HepG2 (cell line): ENCODE results near the gene SRGAP2B. TPM values are rescaled to one million over a fixed set of nuclear protein-coding genes. Genes with fewer than 3 reads are reported as not detected.
"Not testable (repeated sequence)": the region's sequence is repeated elsewhere in the genome, so short reads cannot be mapped to it uniquely, and the experiment has no call there.

Source experiments
- ATAC-seq: fragments of 200-7000 bp; cut with Tn5 transposase; 3 replicates; pipeline ENCODE4 v1.9.1; 2020; ENCODE audit warnings: mild to moderate bottlenecking, moderate library complexity
- BruUV-seq: library from RNA; stranded (reverse); fragments of 400-500 nt; replicated peaks from 2 replicates; lab custom pipeline; 2021; lab: Mats Ljungman, UMichigan
- CTCF ChIA-PET: fragments of 300-600 bp; formaldehyde crosslinking; extraction: SDS; loops from one replicate; lab custom pipeline; 2021; ENCODE audit warnings: low total read pairs, inconsistent platforms, low intra/inter-chr PET ratio; lab: Yijun Ruan, JAX
- POLR2A ChIA-PET: fragments of 350-600 bp; sonication (Branson Sonifier 250); formaldehyde crosslinking; loops from one replicate; lab custom pipeline; 2020; ENCODE audit warnings: antibody characterized with exemption, inconsistent platforms; lab: Yijun Ruan, JAX
- DNase-seq: peaks from one replicate; pipeline ENCODE4 v3.0.0-alpha.2; 2015; ENCODE audit warnings: low spot score
- FAIRE-seq: peaks from 3 replicates; lab custom pipeline; 2011; peaks lifted over from hg19 to GRCh38; lab: Jason Lieb, UNC
- H2AFZ ChIP-seq: one replicate; pipeline ENCODE4 v1.6.1; 2011; ENCODE audit warnings: low read length, inconsistent platforms
- H3K27ac ChIP-seq: fragments of 300-600 bp; 3 replicates; pipeline ENCODE4 v1.8.0; 2011; ENCODE audit warnings: mixed run types, mild to moderate bottlenecking, mixed read lengths, low read length, inconsistent platforms; ENCODE audit not compliant: insufficient read depth; ENCODE audit errors: extremely low read length
- H3K27me3 ChIP-seq, 2 experiments: fragments of 200-600 bp in 1 of 2; 2 replicates in 1 of 2; 3 replicates in 1 of 2; pipeline versions ENCODE4 v1.6.0 to v1.8.0; 2011; ENCODE audit warnings: low read length in 2 of 2, mild to moderate bottlenecking in 2 of 2, moderate library complexity in 2 of 2, inconsistent platforms in 1 of 2; ENCODE audit not compliant: insufficient read depth in 2 of 2, control insufficient read depth in 1 of 2
- H3K36me3 ChIP-seq, 2 experiments: fragments of 200-600 bp in 1 of 2; replicated peaks in 1 of 2; 2 replicates in 1 of 2; 3 replicates in 1 of 2; pipeline versions ENCODE4 v1.5.1 to v1.8.0; 2011; ENCODE audit warnings: low read length in 2 of 2, inconsistent platforms in 1 of 2; ENCODE audit not compliant: insufficient read depth in 2 of 2, control insufficient read depth in 1 of 2
- H3K4me1 ChIP-seq: 2 replicates; pipeline ENCODE4 v1.5.1; 2012; ENCODE audit warnings: low read length, inconsistent platforms; ENCODE audit not compliant: insufficient read depth
- H3K4me2 ChIP-seq: 2 replicates; pipeline ENCODE4 v1.6.0; 2011; ENCODE audit warnings: low read depth, low read length, inconsistent platforms
- H3K4me3 ChIP-seq, 3 experiments: fragments of 200-600 bp in 1 of 3; sonication (generic), shearing (Covaris generic) in 1 of 3; replicated peaks in 1 of 3; 2 replicates each; pipeline ENCODE4 v1.5.1; 2011 to 2016; ENCODE audit warnings: low read length in 3 of 3, inconsistent platforms in 2 of 3, low read depth in 2 of 3, mild to moderate bottlenecking in 2 of 3, control low read depth in 1 of 3, mixed read lengths in 1 of 3; ENCODE audit not compliant: insufficient read depth in 1 of 3
- H3K79me2 ChIP-seq: one replicate; pipeline ENCODE4 v1.6.1; 2011; ENCODE audit warnings: low read length, inconsistent platforms; ENCODE audit not compliant: insufficient read depth
- H3K9ac ChIP-seq: 2 replicates; pipeline ENCODE4 v1.6.0; 2011; ENCODE audit warnings: mild to moderate bottlenecking, low read depth, low read length, inconsistent platforms; ENCODE audit not compliant: insufficient read depth
- H3K9me3 ChIP-seq: 2 replicates; pipeline ENCODE4 v1.5.1; 2012; ENCODE audit warnings: mild to moderate bottlenecking, low read length
- H4K20me1 ChIP-seq: 2 replicates; pipeline ENCODE4 v1.6.0; 2011; ENCODE audit warnings: inconsistent platforms, mild to moderate bottlenecking, low read length, moderate library complexity; ENCODE audit not compliant: insufficient read depth
- YY1 ChIP-seq: IDR thresholded peaks from 2 replicates; pipeline ENCODE4 v1.6.1; 2011; ENCODE audit warnings: low read length, low read depth, moderate library complexity, mild to moderate bottlenecking; ENCODE audit not compliant: insufficient read depth, insufficient replicate concordance
- WGBS: methylation state at CpG from one replicate; pipeline ENCODE4 v1.1.6; 2017; ENCODE audit warnings: low lambda C conversion rate; 5-methylcytosine and 5-hydroxymethylcytosine counted together
- in situ Hi-C: cut with HindIII; loops from 2 replicates; pipeline ENCODE4 v1.10.0; 2017; ENCODE audit warnings: low pct_unique_long_range_greater_than_20kb; ENCODE audit not compliant: extremely low pct_ligation_motif_present
- intact Hi-C: fragments of 100-400 bp; cut with micrococcal nuclease; formaldehyde crosslinking; loops from one replicate; pipeline ENCODE4 v1.10.0; 2022; ENCODE audit not compliant: unreplicated experiment
- polyA plus RNA-seq, 8 experiments: library from polyadenylated mRNA; depleted of rRNA in 3 of 8; stranded (reverse) in 7 of 8; unstranded in 1 of 8; fragments of >200 nt; fragmentation: Illumina TruSeq in 4 of 8; extraction: Trizol in 4 of 8; gene quantifications; 2 replicates each; pipeline versions ENCODE4 v1.2.1 to v1.2.3, GENCODE V29; 2011 to 2016; ENCODE audit warnings: low read depth in 4 of 8, missing spikeins in 1 of 8, mixed read lengths in 1 of 8; ENCODE audit not compliant: insufficient read depth in 1 of 8
- small RNA-seq, 3 experiments: library from RNA; depleted of rRNA; stranded (forward); fragments of <200 nt; gene quantifications; one replicate each; pipeline ENCODE3, GENCODE V24; 2012; ENCODE audit warnings: low read depth in 2 of 3, low replicate concordance in 1 of 3; ENCODE audit not compliant: insufficient read length in 3 of 3, insufficient read depth in 2 of 3
- total RNA-seq, 5 experiments: library from RNA; depleted of rRNA; stranded (reverse); fragments of >200 nt; fragmentation: Illumina TruSeq; extraction: Trizol; gene quantifications; 2 replicates each; pipeline ENCODE4 v1.2.3, GENCODE V29; 2016; ENCODE audit warnings: low read depth in 1 of 5

SRGAP2B gene
- total and polyA plus RNA-seq, 2 of the 13 experiments (the other 11 are each of a cell fraction or from before 2014, with no cell fraction given): 9.2 to 16.1 TPM

GRCh38 chr1:144883022-144883421, 212.1 kb downstream of the SRGAP2B start:
- H4K20me1 ChIP-seq, H3K9me3 ChIP-seq, BruUV-seq, H3K36me3 ChIP-seq, ATAC-seq, H3K4me1 ChIP-seq, H3K27ac ChIP-seq, CTCF ChIA-PET, H3K27me3 ChIP-seq, H2AFZ ChIP-seq, DNase-seq, intact Hi-C loops, in situ Hi-C loops, FAIRE-seq, H3K79me2 ChIP-seq, POLR2A ChIA-PET, H3K9ac ChIP-seq: not testable (repeated sequence)
- Histone ChIP-seq H3K4me2 (peak overlapping the region; percentile 12; the same call in 1 of the 2 replicates), H3K4me3 (peak overlapping the region; percentile 50 to 63 (median 61); a peak in 4 of 6 replicates)
- peak; percentile 28 for TF ChIP-seq YY1
- 2% methylated on average over 47 of the region's 47 CpGs for WGBS

GRCh38 chr1:144882343-144882742, 212.8 kb downstream of the SRGAP2B start:
- CTCF ChIA-PET, H3K27ac ChIP-seq, H3K4me2 ChIP-seq, H3K79me2 ChIP-seq, H4K20me1 ChIP-seq, BruUV-seq, H2AFZ ChIP-seq, H3K9ac ChIP-seq, H3K9me3 ChIP-seq, in situ Hi-C loops, FAIRE-seq, H3K4me3 ChIP-seq, ATAC-seq, POLR2A ChIA-PET, H3K27me3 ChIP-seq, intact Hi-C loops, H3K36me3 ChIP-seq, H3K4me1 ChIP-seq, DNase-seq: not testable (repeated sequence)
- WGBS: 3% methylated on average over 30 of the region's 42 CpGs

GRCh38 chr1:144858607-144859006, 236.5 kb downstream of the SRGAP2B start:
- CTCF ChIA-PET, H3K36me3 ChIP-seq, DNase-seq, H3K79me2 ChIP-seq, POLR2A ChIA-PET, H3K27ac ChIP-seq, BruUV-seq, H3K4me3 ChIP-seq, H4K20me1 ChIP-seq, intact Hi-C loops, H3K4me2 ChIP-seq, H3K4me1 ChIP-seq, H3K27me3 ChIP-seq, H3K9ac ChIP-seq, H3K9me3 ChIP-seq, H2AFZ ChIP-seq, FAIRE-seq, ATAC-seq, in situ Hi-C loops: not testable (repeated sequence)
- WGBS: 60% methylated on average over 2 of the region's 3 CpGs

Small RNAs within 50 kb of the gene (small RNA-seq; reads per million reads assigned to genes)
- 0 reads per million in 3 experiments for gene AC242498.1

Other genes starting within 250 kb of the SRGAP2B start
- gene FAM72D, start 646 bp upstream of the SRGAP2B start, total RNA-seq (2016; rRNA removed; fragmentation: Illumina TruSeq; extraction: Trizol): 3.7 and 5.2 TPM in 2 replicates
- 2.5 and 4.4 TPM in 2 replicates for gene FAM72D, start 646 bp upstream of the SRGAP2B start, polyA plus RNA-seq (2011; rRNA removed)
- not detected in 2 replicates for gene PPIAL4D, start 146.8 kb upstream of the SRGAP2B start, total RNA-seq (2016; rRNA removed; fragmentation: Illumina TruSeq; extraction: Trizol)
- not detected in 2 replicates for gene PPIAL4D, start 146.8 kb upstream of the SRGAP2B start, polyA plus RNA-seq (2011; rRNA removed)